HEK293T (cell line): ENCODE data around the gene KIF13A.

Source experiments
- CTCF ChIA-PET: fragments of 350-600 bp; formaldehyde crosslinking; extraction: SDS; loops from one replicate; lab custom pipeline; 2021; ENCODE audit warnings: antibody characterized with exemption, inconsistent platforms; lab: Yijun Ruan, JAX
- POLR2A ChIA-PET: fragments of 350-600 bp; formaldehyde crosslinking; extraction: SDS; loops from one replicate; lab custom pipeline; 2020; ENCODE audit warnings: antibody characterized with exemption, inconsistent platforms; lab: Yijun Ruan, JAX
- DNase-seq: peaks from one replicate; pipeline ENCODE4 v3.0.0; 2012; ENCODE audit warnings: mixed read lengths; ENCODE audit errors: extremely low spot score
- ARNT ChIP-seq: fragments of 450-650 bp; IDR thresholded peaks from 2 replicates; pipeline ENCODE4 v1.6.1; 2017; ENCODE audit warnings: mild to moderate bottlenecking
- BHLHE40 ChIP-seq: fragments of 450-650 bp; IDR thresholded peaks from 2 replicates; pipeline ENCODE4 v1.6.1; 2016; ENCODE audit warnings: mild to moderate bottlenecking, moderate library complexity, borderline replicate concordance
- CTBP1 ChIP-seq: fragments of 450-650 bp; IDR thresholded peaks from 2 replicates; pipeline ENCODE4 v1.6.1; 2016; ENCODE audit warnings: borderline replicate concordance
- ELF4 ChIP-seq: fragments of 450-650 bp; IDR thresholded peaks from 2 replicates; pipeline ENCODE4 v1.6.1; 2017; ENCODE audit warnings: antibody characterized with exemption
- FOXA1 ChIP-seq: fragments of 450-650 bp; IDR thresholded peaks from 2 replicates; pipeline ENCODE4 v1.6.1; 2016; ENCODE audit warnings: mild to moderate bottlenecking
- FOXK2 ChIP-seq: fragments of 450-650 bp; IDR thresholded peaks from 2 replicates; pipeline ENCODE4 v1.6.1; 2016; ENCODE audit warnings: mild to moderate bottlenecking
- FOXM1 ChIP-seq: fragments of 450-650 bp; IDR thresholded peaks from 2 replicates; pipeline ENCODE4 v1.6.1; 2017; ENCODE audit warnings: mild to moderate bottlenecking, borderline replicate concordance
- HDGF ChIP-seq: fragments of 450-650 bp; IDR thresholded peaks from 2 replicates; pipeline ENCODE4 v1.6.1; 2017; ENCODE audit warnings: antibody characterized with exemption, borderline replicate concordance
- LEF1 ChIP-seq: fragments of 450-650 bp; IDR thresholded peaks from 2 replicates; pipeline ENCODE4 v1.6.1; 2017; ENCODE audit warnings: mild to moderate bottlenecking, borderline replicate concordance
- NFRKB ChIP-seq: fragments of 450-650 bp; IDR thresholded peaks from 2 replicates; pipeline ENCODE4 v1.6.1; 2016; ENCODE audit warnings: mild to moderate bottlenecking, moderate library complexity
- SP1 ChIP-seq: fragments of 450-650 bp; IDR thresholded peaks from 2 replicates; pipeline ENCODE4 v1.6.1; 2017
- SUZ12 ChIP-seq: fragments of 450-650 bp; IDR thresholded peaks from 2 replicates; pipeline ENCODE4 v1.6.1; 2016; ENCODE audit warnings: mild to moderate bottlenecking
- TARDBP ChIP-seq: fragments of 450-650 bp; IDR thresholded peaks from 2 replicates; pipeline ENCODE4 v1.6.1; 2016
- ZNF384 ChIP-seq: fragments of 450-650 bp; IDR thresholded peaks from 2 replicates; pipeline ENCODE4 v1.6.1; 2016
- TF ChIP-seq, protein P1 (sequence below): fragments of 450-650 bp; IDR thresholded peaks from 2 replicates; pipeline ENCODE4 v1.6.1; 2016

KIF13A gene

DNA sequence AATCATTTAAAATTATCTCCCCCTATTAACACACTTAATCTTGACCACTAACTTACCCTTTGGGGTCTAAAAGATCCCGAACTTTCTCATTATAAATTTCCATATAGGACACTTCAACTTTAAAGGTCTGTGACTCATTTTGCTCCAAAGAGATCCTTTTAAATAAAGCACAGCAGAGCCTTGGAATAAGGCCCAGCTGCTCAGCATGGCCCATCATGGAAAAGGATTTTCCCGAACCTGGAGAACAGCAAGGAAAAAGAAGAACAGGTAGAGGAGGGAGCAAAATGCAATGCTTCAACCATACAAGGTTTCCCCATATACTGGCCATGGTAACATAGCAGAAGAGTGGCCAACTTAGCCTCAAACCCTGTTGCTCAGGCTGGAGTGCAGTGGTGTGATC lies 132.1 kb downstream of the KIF13A start:
- TF ChIP-seq, protein P1, sequence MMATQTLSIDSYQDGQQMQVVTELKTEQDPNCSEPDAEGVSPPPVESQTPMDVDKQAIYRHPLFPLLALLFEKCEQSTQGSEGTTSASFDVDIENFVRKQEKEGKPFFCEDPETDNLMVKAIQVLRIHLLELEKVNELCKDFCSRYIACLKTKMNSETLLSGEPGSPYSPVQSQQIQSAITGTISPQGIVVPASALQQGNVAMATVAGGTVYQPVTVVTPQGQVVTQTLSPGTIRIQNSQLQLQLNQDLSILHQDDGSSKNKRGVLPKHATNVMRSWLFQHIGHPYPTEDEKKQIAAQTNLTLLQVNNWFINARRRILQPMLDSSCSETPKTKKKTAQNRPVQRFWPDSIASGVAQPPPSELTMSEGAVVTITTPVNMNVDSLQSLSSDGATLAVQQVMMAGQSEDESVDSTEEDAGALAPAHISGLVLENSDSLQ, result no peak
- CTCF ChIA-PET, result no interaction called here
- POLR2A ChIA-PET, result no interaction called here
- no peak for DNase-seq

DNA sequence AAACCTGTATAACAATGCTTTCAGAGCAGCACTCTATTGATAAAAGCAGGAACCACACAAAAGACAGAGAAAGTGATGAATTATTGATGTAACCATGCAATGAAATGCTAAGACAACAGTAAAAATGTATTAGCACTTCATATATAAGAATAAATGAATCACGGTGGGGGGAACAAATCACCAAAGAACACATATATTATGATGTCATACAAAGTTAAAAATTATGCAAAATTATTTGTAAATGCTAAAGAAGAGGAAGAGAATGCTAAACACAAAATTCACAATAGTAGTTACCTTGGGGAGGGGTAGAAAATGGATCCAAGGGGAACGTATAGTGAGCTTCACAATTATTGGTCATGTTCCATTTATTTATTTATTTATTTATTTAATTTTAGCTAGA lies 133.9 kb downstream of the KIF13A start:
- no peak for DNase-seq
- ChIA-PET POLR2A (interaction anchor here (1.0 kb wide), 1 partner anchor 12 kb away, joined by 3 read pairs; no protein-coding TSS in a partner anchor), CTCF (no interaction called here)
- TF ChIP-seq FOXK2 (no peak), TARDBP (no peak), ZNF384 (no peak), FOXM1 (no peak), CTBP1 (no peak), NFRKB (no peak), ARNT (no peak), BHLHE40 (no peak)
- TF ChIP-seq, protein P1, result no peak

DNA sequence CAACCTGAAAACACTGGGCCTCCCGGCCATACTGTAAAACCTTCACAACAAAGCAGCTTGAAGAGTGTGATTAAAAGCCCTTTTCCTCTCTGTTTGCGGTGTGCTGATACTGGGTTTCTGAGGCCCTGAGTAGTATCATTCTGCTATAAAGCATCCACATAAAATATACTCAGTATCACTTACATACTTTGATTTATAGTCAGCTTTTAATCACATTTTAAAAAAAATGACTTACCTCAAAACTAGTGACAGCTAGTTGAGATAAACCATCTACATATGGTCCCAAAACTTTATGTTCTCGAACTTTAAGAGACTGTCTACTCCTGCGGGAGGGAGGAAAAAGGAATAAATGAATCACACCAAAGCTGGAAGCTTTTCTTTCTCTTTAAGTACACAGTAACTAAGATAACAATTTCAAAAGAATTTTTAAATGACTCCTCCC lies 135.7 kb downstream of the KIF13A start:
- DNase-seq, result no peak
- ChIA-PET CTCF (no interaction called here), POLR2A (interaction anchor here (0.7 kb wide), 1 partner anchor 131 kb away, joined by 3 read pairs; no protein-coding TSS in a partner anchor)
- TF ChIP-seq HDGF, result no peak
- TF ChIP-seq, protein P1, result peak; percentile 59

DNA sequence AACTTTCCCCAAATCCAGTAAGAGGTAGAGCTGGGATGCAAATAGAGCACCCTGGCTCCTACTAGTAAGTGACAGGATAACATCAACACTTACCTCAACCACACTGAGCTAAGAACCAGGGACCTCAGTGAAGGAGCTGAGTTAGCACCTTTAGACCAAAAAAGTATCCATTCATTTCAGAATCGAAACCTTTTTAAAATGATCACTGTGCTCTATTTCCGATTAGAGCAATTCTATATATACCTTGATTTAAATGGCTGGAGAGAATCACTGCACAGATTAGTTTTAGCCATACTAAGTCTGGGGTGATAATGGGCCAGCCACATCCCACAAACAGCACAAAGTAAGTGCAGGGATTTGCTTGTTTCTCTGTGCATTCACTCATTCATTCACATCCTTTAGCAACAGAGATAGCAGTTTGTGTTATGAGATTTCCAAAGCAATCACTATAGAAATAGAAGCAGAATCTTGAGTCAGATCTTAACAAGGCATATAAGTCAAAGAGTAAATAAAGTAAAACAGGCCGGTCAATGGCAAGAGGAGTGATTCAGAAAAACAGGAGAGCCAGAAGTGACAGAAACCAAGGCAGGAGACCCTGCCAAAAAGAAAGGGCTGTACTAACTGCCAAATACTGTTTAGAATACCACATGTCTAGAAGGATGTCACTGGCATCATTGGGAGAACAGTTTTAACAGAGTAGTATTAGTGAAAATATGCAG lies 136.3 kb downstream of the KIF13A start:
- DNase-seq, result no peak
- TF ChIP-seq SUZ12, result no peak
- POLR2A ChIA-PET, result interaction anchor here (0.6 to 0.7 kb wide), 2 partner anchors 132 to 172 kb away, joined by 3 read pairs; no protein-coding TSS in a partner anchor
- CTCF ChIA-PET, result no interaction called here

DNA sequence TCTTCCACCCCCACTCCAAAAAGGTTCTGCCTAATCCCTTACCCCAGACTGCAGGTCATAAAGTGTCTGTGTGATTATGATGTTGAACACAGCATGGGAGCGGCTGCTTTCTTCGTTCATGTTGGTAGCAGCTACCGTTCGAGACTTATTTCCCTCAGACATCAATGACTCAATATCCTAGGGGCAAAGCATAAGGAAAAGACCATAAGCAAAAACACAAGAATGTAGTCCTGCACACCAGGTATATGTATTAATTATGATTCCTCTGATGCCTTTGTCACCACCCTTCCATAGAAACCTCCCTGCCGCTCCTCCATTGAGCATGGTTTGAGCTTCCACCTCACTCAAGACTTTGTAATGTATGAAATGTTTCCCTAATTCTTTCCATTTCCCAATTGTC lies 137.2 kb downstream of the KIF13A start:
- POLR2A ChIA-PET, result no interaction called here
- no peak for TF ChIP-seq SUZ12
- no peak for TF ChIP-seq FOXM1
- TF ChIP-seq HDGF, result no peak
- no peak for TF ChIP-seq ZNF384
- TF ChIP-seq SP1, result no peak
- TF ChIP-seq ELF4, result no peak
- TF ChIP-seq CTBP1, result no peak
- TF ChIP-seq FOXA1, result no peak
- no peak for TF ChIP-seq FOXK2
- TF ChIP-seq NFRKB, result no peak
- no peak for TF ChIP-seq TARDBP
- TF ChIP-seq LEF1, result no peak
- no peak for TF ChIP-seq ARNT
- TF ChIP-seq BHLHE40, result no peak
- TF ChIP-seq, protein P1, result no peak
- CTCF ChIA-PET, result interaction anchor here (0.5 kb wide), 1 partner anchor 10 kb away, joined by 5 read pairs; no protein-coding TSS in a partner anchor
- DNase-seq, result no peak

DNA sequence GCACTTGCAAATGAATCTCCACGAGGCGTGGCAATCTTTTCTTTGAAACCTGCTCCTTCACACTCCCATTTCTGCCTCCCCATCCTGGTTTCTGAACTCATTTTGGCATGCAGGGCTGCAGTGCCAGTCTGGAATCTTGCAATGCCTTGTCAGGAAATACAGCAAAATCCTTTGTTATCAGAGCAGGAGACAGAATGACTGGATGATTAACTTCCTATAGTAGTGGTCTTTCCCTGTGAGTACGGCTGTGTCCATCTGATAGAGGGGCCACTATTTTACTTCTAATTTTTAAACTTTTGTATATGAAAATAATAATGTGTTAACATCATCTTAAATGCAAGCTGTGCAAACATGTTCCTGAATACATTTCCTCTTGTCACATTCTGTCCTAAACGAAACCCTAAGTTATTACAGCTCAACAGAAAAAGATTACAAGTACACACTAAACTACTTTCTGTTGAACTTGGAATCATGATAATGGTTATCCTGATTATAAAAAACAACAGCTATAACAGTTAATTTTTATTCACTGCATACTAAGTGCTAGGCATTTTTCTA lies 140.2 kb downstream of the KIF13A start:
- POLR2A ChIA-PET, result no interaction called here
- TF ChIP-seq CTBP1 (no peak), SP1 (no peak), FOXK2 (no peak)
- TF ChIP-seq, protein P1, result no peak
- CTCF ChIA-PET, result no interaction called here
- DNase-seq, result no peak
